HG02759 (cell line): ENCODE data around the gene PARD3B.

Experiments
- ATAC-seq: cut with Tn5 transposase; IDR thresholded peaks from one replicate; pipeline ENCODE4 v1.9.1; 2021; ENCODE audit warnings: mild to moderate bottlenecking, moderate library complexity; ENCODE audit not compliant: unreplicated experiment

The PARD3B gene

DNA sequence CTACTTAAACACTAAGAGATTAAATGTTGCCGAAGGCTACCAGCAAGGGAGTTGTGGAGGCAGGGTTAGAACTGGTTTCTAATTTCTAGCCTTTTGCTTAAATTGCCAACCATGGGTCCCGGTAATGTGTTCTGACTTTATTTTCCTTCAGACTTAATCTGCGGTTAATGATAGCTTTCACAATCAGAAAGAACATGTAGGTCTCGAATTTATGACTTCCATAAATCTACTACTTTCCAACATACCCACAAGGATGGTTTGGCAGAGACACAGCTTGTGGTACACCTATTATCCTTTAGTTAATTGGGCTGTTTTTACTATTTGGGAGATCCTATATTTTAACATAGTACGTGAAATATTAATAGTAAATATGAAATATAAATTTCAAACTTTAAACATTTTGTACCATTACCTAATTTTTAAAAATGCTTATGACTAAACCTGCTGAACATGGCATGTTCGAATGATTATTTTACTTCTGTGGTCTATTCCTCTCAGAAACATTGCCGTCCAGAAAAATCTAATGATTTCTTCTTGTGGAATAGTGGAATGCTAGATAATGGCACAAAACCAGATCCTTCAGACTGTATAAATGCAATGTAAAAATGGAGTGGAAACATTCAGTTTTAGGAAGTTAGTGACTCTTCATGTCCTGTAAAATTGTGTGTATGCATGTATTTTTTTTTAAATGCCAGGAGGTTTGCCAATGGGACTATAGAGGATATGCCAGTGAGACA, 41.3 kb downstream of the PARD3B start:
- ATAC-seq = no peak

DNA sequence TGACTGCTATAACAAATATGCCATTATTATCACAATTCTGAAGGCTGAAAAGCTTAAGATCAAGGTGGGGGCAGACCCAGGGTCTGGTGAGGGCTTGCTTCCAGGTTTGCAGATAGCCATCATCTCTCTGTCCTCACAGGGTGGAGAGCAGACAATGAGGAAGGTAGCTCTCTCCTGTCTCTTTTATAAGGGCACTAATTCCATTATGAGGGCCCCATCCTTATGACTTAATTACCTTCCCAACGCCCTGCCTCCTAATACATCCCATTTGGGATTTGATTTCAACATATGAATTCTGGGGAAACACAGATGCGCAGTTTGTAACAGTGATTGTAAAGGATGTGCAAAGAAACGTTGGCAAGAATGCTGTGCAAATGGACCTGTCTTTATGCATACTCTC, 44.8 kb downstream of the PARD3B start:
- ATAC-seq = no peak

DNA sequence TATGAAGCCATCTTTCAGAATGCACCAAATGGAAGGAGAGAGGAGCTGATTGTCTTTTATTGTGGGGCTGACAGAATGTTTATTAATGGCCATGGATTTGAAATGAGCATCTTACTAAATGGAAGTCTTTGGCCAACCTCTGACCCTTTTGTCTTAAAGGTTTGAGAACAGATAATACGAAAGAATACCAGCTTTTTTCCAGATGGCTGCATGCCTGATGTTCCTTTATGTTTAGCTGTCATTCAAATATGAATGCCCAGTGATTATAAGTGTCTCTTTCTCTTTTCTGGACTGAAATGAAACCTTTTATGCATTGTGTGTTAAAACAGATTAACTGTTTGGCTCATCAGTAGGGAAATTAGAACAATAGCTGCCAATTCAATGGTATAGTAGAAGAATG, 46.0 kb downstream of the PARD3B start:
- no peak for ATAC-seq

DNA sequence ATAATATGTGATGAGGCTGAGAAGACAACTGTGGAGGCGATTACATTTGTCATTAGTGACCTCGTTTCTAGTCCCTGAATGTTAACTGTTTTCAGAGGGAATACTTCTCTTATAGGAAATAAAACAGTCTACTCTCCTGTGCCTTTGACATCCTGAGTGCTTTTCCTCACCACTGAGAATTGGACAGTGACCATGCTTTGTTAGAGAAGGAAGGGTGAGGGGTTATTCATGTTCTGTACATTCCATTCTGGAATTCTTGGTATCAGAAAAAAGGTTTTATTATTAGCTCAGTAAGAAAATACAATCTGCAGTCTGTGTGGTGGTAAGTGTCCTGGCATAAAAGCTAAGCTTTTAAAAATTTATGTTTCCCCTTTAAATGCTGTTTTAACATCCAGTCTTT, 58.8 kb downstream of the PARD3B start:
- ATAC-seq = no peak

DNA sequence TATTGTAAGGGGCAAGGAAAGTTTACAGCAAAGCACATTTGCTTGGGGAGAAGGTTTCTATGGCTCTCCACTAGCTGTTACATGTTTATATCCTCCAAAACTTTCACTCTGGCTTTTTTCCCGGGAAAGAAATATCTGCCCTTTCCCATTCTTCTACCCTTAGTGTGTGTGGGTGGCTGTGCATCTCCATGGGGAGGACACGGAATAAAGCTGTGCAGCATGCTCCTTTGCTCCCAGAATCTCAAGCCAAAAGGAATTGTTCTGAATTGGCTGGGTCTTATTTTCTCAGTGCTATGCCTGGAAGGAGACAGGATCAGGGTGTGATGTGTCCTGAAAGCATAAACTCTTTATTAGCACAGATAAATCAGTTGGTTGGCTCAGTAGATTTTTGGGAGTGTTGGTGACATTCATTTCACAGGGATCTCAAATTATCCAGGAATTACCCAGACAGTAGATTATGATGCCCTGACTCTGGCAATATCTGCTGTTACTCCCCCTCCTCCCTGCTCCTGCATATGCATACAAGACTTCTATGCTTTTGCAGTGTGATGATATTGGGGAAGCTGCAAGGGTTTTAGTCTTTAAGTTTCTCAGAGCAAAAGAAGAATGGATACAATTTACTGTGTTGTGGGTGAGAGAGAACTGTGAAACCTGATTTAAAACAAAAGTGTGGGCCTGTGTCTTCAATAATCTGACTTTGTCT, 63.1 kb downstream of the PARD3B start:
- no peak for ATAC-seq

DNA sequence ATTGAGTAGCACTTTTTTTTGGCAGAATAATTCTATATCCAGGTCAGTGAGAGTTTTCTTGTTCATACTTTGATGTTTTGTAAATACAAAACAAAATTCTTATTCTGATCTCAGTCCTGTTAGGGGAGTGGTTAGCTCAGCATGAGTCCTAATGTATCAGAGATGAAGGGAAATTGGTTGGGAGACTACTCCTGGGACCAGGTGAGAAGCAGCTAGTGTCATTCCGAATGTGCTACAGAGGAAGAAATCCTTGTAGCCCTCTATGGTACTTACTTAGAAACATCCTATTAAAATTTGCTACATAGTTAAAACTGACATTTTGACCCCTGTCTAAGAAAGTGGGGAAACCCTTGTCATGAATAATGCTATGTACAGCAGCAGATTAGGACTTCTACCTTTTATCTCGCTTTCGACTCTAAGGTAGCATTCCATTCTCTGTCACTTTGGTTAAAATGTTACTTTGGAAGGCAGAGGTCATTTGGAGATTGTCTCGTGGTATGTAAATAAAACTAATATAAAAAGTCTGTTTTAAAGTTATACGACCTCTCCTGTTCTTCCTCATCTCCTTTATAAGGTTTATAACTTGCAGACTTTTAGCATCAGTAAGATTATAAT, 65.8 kb downstream of the PARD3B start:
- no peak for ATAC-seq

DNA sequence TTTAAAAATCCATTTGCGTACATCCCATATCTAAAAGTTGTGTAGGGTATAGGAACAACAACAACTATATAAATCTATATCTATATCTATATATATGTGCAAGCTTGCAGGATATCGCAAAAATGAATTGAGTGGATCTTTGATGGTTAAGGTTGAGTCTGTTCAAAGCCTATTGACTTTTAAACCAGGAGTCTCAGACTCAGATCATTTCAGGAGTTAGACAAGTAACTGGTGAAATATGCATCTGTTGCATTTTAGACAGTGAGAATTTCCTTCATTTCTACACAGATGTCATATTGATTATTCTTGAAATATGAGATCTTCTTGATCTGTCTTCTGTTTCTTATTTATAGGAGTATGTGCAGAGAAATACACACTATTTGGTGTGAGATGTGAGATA, 66.5 kb downstream of the PARD3B start:
- ATAC-seq = no peak

DNA sequence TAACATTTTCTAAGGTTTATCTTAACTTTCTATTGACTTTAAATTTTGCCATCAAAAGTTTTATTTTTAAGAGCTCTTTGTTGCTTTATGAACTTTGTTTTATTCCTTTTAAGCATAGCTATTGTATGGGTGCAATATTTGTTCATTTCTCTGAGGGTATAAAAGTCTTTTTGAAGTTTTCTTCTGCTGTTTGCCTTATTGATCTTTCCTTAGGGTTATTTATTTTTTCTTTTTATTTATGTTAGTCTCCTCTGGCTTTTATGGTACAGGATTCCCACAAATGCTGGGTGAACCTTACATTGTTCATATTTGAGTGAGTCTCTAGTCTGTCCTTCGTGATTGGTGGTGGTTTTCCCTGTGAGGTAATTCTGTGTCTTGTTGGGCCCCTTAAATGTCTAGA, 68.4 kb downstream of the PARD3B start:
- no peak for ATAC-seq

DNA sequence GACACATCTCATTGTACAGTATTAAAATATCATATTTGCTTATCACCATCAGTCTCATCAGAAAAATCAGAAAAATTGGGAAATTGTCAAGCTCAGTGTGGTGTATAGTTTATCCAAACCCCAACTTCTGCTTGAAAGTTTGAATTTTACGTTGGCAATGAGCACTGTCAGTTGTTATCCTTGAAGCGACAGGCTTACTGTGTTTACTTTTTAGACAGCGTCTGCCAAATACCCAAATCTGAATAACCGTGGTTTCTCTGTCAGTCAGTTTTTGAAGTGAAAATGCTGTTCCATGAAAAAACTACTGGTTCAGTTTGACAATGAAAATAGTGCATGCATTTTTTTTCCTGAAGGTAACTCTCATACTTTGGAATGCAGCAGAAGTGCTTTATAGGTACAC, 70.2 kb downstream of the PARD3B start:
- no peak for ATAC-seq

DNA sequence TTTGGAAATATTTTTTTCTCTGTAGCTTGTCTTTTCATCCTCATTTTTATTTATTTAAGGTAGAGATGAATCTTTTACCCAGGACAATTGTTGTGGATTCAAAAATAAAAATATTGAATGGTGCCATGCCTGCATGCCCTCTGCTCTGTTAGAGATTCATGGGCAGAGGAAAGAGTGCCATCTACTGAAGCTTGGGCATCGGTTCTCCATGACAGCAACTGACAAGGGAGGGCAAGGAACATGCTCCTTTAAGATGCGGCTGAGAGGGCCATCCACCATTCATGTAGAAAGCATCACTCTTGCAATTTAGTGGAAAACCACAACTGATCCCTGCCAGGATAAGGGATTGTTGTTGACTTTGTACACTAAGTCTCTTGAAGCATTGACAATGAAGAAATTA, 79.9 kb downstream of the PARD3B start:
- no peak for ATAC-seq

DNA sequence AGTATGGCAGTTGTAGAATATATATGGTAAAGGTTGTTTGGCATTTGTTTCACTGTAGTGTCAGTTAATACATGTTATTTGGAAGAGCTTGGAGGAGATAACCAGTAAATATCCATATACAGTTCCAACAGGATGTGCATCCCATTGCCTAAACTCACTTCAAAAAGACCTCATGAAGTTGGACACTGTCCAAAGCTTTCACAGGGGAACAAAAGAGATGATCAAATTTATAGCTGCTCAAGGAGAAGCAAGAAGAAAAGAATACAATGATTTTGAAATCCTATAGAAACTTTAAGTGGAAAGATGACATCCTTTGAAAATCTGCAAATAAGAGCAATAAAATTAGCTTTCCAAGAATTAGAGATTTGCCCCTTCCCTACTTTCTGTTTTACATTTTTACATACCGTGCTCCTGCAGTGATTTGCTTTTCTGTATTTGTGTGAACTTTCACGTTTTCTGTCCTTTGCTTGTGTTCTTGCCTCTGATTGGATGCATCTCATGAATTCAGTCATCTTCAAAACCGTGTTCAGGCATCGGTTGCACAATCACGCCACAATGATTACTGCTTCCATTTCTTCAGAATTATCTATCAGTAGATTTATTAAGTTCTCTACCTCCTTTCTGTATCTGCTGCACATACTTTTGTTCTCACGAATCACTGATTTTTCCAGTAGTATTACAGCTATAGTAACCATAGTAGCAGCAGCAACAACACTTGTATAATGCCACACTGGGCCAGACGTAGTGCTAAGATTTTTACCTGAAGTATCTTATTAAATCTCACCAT, 83.8 kb downstream of the PARD3B start:
- no peak for ATAC-seq

DNA sequence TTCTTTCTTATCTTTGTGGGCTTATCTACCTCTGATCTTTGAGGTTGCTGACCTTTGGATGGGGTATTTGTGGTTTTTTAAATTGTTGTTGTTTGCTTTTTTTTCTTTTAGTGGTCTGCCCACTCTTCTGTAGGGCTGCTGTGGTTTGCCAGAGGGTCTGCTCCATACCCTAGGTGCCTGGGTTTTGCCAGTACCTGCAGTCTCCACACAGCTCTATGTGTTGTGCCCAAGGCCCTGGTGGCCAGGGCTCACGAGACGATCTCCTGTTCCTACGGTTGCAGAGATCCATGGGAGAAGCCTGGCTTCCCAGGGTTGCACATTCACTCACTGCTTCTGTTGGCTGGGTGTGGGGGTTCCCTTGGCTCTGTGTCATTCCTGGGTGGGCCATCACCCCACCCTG, 87.1 kb downstream of the PARD3B start:
- ATAC-seq = no peak

DNA sequence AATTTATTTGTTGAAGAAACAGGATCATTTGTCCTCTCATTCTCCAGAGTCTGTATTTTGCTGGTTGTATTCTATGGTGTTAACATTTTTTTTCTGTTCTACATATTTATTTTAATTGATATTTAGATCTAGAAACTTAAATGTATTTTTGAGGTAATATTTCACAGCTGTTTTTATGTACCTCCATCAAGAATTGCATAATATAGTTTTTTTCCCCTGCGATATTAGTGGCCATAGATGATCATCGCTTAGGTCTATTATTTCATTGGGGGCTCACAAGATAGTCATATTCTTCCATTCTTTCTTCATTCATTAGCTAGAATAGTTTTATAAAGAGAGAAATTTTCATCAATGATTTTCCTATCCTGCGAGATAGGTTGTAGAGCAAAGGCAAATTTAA, 89.3 kb downstream of the PARD3B start:
- ATAC-seq = no peak

DNA sequence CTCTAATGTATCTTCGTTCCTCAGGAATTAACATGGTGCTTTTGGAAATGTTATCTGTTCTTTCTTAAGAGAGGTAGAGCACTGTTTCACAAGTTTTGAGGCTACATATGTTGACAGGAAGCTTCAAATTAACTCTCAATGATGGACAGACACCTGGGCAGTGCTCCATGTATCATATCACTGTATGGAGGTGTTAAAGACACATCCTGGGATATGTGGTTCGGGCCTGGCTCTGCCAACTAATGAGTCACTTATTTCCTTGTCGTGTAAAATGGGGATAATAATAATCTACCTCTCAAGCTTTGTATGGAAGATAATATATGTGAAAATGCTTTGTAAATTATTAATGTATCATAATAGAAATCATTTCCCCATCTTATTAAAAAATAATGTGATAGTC, 90.2 kb downstream of the PARD3B start:
- no peak for ATAC-seq

DNA sequence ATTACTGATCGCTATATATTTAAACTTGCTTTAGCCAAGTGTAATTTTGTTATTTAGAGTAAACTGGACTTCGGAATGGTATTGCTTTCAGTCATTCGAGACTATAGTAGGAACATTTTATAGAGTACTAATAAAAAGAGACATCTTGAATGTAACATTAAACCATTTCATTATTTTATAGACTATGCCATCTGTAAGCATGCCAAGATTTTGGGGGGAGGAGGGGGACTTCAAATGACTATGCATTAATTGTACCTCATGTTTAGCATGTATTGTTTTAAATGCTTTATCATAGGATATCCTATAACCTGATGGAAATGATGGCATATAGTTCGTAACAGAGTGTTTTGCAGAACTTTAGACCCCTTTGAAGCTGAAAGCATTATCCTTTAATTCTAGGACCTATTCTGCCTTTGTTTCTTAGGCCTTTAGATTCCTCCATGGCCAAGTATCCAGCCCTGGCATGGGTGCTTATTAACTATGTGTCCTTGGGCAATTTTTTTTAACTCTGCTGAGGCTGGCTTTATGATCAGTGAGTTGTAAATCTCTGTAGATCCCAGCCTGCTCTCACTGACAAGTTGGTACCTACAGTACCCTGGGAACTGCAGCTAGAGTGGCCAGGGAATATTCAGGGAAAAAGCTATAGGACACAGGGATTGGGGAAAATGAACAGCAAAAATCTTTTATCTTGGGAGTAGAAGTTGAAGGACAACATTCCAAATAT, 93.4 kb downstream of the PARD3B start:
- no peak for ATAC-seq

DNA sequence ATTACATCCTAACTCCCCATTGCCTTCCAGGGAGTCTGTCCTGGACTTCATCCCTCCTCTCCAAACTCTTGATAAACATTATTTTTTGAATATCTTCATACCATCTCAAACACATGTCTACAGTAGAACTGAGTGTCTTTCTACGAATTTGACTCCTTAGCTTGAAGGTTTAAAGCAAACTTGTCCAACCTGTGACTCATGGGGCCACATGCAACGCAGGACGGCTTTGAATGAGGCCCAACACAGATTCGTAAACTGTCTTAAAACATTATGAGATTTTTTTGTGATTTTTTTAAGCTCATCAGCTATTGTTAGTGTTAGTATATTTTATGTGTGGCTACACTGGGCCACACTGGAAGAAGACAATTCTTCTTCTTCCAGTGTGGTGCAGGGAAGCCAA, 98.1 kb downstream of the PARD3B start:
- no peak for ATAC-seq

DNA sequence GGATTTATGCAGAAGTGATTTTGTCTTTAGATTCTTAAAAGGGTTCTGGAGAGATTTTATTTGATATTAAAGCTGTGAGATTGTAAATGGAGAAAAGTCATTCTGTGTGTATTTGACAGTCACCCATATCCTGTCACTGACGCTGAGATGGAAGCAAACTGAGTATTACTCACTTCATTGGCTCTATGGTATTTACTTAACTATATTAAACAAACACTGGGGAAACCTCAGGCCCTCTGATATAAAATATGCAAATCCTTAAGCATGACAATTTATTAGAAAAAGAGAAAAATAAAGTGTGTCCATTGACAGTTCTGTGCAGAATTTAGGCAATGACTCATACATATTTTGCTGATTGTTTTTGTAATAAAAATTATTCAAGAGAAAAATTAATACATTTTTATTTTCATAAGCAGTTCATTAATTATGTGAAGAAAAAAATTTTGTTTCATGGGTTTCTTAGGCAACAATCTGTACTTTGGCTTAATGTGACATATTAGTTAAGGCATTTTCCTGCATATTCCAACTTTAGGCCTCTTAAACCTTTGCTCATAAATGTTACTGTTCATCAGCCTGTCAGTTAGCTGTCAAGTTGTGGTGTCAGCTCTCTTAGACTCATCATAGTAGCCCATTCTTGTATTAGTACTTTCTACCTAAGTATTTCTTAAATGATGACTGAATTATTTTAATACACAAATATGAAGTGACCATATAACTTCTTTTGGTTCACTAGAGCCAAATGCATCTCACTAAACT, 99.9 kb downstream of the PARD3B start:
- ATAC-seq = no peak

DNA sequence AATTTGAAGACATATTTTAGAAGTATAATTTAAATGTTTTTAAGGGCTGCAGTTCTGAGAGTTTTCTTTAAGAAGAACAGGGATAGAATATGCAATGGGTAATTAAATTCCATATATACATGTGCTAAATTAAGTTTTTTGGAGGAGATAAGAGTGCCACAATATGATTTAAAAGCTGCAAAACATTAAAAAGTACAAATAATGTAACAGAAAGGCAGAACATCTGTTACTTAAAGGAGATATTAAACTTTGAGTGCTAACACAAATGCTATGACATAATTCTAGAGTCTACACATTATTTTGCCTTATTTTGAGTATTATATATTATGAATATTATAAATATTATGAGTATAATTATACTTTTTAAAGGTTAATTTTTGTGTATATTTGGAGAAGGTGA, 102.4 kb downstream of the PARD3B start:
- no peak for ATAC-seq

DNA sequence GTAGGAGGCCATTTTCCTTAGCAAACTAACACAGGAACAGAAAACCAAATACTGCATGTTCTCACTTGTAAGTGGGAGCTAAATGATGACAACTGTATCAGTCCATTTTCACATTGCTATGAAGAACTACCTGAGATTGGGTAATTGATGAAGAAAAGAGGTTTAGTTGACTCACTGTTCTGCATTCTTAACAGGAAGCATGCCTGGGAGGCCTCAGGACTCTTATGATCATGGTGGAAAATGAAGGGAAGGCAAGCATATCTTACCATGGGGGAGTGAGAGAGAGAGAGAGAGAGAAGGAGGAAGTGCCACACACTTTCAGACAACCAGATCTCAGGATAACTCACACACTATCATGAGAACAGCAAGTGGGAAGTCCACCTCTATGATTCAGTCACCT, 105.3 kb downstream of the PARD3B start:
- no peak for ATAC-seq

DNA sequence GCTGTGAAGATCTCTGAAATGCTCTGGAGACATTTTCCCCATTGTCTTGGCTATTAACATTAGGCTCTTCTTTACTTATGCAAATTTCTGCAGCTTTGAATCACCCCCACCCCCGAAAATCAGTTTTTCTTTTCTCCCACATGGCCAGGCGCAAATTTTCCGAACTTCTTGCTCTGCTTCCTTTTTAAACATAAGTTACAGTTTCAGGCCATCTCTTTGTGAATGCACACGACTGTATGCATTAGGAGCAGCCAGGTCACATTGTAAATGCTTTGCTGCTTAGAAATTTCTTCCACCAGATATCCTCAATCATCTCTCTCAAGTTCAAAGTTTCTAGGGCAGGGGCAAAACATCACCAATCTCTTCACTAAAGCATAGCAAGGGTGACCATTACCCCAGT, 106.8 kb downstream of the PARD3B start:
- ATAC-seq = no peak
